NCI-H1436 (cell line): ENCODE data around the gene ATCAY.
A peak's percentile ranks its signal among the peaks of the same experiment; 100 is the strongest.
"Not testable (repeated sequence)": the region's sequence is repeated elsewhere in the genome, so short reads cannot be mapped to it uniquely, and the experiment has no call there.

Source experiments
- DNase-seq: peaks from one replicate; lab custom pipeline; 2025; lab: John Stamatoyannopoulos, UW

ATCAY gene

GRCh38 chr19:3902317-3902973, 22.0 kb downstream of the ATCAY start:
- no peak for DNase-seq

GRCh38 chr19:3904233-3904632, 23.7 kb downstream of the ATCAY start:
- no peak for DNase-seq

DNA sequence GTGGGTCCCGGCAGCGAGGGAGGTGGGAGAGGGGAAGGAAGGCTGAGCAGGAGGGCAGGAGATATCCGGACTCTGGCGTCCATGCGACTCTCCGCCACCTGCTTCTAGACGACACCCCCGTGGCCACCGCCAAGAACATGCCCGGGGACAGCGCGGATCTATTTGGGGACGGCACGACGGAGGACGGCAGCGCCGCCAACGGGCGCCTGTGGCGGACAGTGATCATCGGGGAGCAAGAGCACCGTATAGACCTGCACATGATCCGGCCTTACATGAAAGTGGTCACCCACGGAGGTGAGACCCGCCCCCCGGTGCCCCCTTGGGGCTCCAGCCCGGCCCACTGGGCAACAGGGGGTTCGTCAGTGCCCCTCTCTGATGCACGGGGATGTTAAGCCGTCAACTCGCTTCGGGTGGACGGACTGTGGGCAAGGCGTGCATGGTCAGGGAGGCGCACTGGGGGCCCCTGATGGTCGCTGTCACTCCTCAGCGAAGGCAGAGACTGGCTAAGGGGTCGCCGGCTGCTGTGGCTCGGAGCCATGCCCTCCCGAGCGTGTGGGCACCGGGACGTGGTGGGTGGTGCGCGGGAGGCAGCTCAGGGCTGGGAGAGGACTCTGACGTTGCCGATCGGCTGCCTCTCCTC, 27.3 kb downstream of the ATCAY start:
- no peak for DNase-seq

GRCh38 chr19:3908266-3909054, 28.0 kb downstream of the ATCAY start:
- DNase-seq: no peak

DNA sequence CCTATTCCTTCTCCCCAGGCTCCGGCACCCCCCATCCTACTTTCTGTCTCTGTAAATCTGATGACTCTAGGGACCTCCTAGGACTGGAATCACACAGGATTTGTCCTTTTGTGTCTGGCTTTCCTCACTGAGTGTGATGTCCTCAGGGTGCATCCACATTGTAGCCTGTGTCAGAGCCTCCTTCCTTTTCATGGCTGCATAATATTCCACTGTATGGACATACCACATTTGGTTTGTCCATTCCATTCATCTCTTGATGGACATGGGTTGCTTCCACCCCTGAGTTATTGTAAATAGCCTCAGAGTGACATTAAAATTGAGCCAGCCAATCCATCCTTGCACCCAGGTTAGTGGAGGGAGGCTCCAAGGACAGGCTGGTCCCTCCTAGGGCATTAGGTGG, 29.6 kb downstream of the ATCAY start:
- DNase-seq: no peak

DNA sequence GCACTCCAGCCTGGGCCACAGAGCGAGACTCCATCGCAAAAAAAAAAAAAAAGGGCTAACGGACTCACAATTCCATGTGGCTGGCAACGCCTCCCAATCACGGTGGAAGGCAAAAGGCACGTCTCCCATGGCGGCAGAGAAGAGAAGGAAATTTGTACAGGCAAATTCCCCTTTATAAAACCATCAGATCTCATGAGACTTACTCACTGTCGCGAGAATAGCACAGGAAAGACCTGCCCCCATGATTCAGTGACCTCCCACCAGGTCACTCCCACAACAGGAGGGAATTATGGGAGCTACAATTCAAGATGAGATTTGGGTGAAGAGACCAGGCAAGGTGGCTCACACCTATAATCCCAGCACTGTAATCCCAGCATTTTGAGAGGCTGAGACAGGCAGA, 33.7 kb downstream of the ATCAY start:
- no peak for DNase-seq

GRCh38 chr19:3916033-3916432, 35.5 kb downstream of the ATCAY start:
- no peak for DNase-seq

DNA sequence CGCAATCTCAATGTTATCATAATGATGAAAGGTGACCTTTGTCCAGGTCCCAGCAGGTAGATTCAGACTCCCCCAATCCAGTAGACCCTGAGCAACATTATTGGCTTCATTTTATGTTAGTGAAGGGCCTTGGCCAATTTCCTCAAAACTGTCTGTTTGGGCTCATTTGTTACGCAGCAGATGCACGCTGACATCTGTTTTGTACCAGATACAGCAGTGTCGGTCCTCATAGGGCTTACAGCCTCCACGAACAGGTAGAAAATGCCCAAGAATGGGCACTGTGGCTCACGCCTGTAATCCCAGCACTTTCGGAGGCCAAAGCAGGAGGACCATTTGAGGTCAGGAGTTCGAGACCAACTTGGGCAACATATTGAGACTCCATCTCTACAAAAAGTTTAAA, 39.3 kb downstream of the ATCAY start:
- no peak for DNase-seq

DNA sequence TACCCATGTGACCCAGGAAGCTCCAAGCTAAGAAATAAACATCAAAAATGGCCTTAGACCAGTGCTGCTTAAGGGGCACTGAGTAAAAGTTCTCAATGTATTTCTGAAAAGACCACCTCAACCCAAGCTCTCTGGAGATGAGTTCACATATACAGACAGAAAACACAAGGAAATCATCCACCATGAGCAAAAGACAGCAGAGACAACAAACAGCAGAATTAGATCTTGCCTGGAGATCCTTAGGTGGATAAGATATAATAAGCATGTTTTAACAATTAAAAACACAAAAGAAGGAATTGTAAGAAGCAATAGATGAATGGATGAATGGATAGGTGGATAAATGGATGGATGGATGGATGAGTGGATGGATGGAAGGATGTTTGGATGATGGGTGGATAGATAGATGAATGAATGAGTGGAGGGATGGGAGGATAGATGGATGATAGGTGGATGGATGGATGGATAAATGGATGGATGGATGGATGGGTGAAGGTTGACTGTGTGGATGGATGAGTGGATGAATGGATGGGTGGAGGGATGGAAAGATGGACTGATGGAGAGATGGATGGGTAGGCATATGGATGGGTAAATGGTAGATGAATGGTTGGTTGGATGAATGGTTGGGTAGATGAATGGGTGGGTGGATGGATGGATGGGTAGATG, 42.7 kb downstream of the ATCAY start:
- no peak for DNase-seq

DNA sequence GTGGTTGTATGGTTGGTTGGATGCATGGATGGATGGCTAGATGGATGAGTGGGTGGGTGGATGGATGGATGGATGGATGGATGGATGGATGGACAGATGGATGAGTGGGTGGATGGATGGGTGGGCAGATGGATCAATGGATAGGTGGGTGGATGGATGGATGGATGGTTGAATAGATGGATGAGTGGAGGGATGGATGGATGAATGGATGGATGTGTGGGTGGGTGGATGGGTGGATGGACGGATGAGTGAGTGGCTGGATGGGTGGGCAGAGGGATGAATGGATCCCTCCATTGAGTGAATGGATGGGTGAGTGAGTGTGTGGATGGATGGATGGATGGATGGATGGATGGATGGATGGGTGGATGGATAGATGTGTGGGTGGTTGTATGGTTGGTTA, 43.4 kb downstream of the ATCAY start:
- DNase-seq: no peak

GRCh38 chr19:3931041-3931440, 50.6 kb downstream of the ATCAY start:
- DNase-seq: no peak

- DNase-seq: peak; percentile 70
These were observed 52.7 kb downstream of the ATCAY start, which contains the start of gene NMRK2 for GRCh38 chr19:3932931-3933810. Gene NMRK2, plus strand, starts transcription at chr19:3933069. Its CDS starts 603 bp downstream, at chr19:3933672.

GRCh38 chr19:3936506-3937442, 56.3 kb downstream of the ATCAY start:
- no peak for DNase-seq

DNA sequence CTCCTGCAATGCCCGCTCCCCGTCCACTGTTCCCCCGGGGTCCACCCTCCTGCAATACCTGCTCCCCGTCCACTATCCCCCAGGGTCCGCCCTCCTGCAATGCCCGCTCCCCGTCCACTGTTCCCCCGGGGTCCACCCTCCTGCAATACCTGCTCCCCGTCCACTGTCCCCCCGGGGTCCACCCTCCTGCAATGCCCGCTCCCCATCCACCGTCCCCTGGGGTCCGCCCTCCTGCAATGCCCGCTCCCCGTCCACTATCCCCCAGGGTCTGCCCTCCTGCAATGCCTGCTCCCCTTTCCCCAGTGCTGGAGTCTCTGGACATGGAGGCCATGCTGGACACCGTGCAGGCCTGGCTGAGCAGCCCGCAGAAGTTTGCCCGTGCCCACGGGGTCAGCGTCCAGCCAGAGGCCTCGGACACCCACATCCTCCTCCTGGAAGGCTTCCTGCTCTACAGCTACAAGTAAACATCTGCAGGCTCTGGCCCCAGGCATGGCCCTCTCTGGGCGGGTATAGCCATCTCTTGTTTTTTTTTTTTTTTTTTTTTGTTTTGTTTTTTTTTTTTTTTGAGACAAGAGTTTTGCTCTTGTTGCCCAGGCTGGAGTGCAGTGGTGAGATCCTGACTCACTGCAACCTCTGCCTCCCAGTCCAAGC, 57.9 kb downstream of the ATCAY start:
- DNase-seq: not testable (repeated sequence)

DNA sequence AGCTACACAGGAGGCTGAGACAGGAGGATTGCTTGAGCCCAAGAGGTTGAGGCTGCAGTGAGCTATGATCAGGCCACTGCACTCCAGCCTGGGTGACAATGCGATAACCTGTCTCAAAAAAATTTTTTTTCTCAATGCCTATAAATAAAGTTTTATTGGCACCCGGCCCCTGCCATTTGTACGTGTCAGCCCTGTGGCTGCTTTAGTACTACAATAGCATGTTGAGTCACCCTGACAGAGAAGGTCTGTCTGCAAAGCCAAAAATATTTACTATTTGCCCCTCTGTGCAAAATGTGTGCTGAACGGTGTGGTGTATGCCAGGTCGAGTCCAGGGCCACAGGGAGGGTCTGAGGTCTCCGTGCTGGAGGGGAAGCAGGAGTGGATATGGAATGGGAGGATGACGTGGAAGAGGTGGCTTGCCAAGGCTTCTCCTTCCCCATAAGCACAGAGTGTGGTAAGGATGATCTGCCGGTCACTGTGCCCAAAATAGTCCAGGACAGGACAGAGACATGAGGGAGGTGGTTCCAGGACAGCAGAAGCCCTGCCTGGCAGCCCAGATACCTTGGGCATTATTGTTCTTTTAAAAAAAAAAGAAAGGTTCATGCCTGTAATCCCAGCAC, 62.4 kb downstream of the ATCAY start:
- DNase-seq: no peak

- no peak for DNase-seq
These were observed 63.7 kb downstream of the ATCAY start for GRCh38 chr19:3944018-3944721.

- no peak for DNase-seq
These were observed 65.4 kb downstream of the ATCAY start for GRCh38 chr19:3945838-3946237.

DNA sequence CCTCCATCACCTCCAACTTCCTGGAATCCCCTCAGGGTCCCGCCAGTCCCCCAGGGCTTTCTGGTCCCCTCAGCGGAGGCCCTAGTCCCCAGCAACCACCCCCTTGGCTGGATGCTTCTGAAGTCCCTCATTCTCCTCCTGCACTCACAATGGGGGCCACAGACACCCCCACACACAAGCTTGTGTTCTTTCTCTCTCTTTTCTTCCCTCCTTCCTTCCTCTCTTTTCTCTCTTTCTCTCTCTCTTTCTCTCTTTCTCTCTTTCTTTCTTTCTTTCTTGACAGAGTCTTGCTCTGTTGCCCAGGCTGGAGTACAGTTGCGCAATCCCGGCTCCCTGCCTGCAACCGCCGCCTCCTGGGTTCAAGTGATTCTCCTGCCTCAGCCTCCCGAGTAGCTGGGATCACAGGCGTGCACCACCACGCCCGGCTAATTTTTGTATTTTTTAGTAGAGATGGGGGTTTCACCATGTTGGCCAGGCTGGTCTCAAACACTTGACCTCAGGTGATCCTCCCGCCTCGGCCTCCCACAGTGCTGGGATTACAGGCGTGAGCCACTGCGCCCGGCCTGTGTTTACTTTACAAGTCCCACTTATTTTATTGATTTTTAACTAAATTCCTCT, 66.9 kb downstream of the ATCAY start:
- not testable (repeated sequence) for DNase-seq
